Dermis microvascular lymphatic vessel endothelial cell (primary cell): ENCODE measurements around the gene CGB5. TPM values are rescaled to one million over a fixed set of nuclear protein-coding genes. Genes with fewer than 3 reads are reported as not detected.
"Not testable (repeated sequence)": the region's sequence is repeated elsewhere in the genome, so short reads cannot be mapped to it uniquely, and the experiment has no call there.

Experiments used
- DNase-seq, 2 donors: peaks; one replicate each; pipeline versions ENCODE4 v3.0.0 to v3.0.0-alpha.2; 2010; ENCODE audit warnings: low read depth in 2 of 2
- total RNA-seq: library from RNA; depleted of rRNA; stranded (reverse); fragments of >200 nt; gene quantifications from 2 replicates; pipeline ENCODE4 v1.2.1, GENCODE V29; 2014

CGB5 gene
- total RNA-seq, 1 donor from 2014 or later = not detected

DNA sequence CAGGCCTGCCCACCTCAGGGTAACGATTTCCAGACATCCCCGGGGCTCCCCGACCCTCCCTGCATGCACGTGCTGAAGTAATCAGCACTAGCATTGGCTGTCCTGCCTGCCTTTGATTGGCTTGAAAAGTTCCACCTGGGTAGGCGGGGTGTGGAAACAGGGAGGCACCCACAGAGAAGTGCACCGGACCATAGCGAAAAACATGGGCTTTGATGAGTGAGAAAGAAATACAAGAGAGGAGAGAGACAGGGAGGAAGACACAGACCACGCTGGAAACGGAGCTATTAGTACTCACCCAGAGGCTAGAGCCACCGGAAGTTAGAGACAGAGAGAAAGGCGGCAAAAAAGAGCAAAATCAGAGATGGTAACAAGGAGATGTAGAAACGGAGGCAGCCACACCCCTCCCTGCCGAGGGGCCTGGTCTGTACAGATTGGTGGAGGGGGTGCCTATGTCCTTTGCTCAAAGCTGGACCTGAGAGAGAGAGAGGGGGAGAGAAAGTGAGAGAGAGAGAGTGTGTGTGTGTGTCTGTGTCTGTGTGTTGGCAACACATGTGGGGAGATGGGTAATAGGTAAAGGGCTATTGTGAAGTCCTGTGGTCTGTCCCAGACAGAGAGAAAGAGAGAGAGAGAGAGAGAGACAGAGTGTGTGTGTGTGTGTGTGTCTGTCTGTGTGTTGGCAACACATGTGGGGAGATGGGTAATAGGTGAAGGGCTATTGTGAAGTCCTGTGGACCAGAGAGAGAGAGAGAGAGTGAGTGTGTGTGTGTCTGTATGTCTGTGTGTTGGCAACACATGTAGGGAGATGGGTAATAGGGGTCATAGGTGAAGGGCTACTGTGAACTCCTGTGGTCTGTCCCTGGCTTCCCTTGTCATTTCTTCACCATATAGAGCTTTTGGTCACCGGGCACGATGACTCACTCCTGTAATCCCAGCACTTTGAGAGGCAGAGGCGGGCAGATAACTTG is 22.4 kb upstream of the CGB5 start:
- DNase-seq = no peak

GRCh38 chr19:49022116-49022515 is 21.5 kb upstream of the CGB5 start:
- DNase-seq = no peak

DNA sequence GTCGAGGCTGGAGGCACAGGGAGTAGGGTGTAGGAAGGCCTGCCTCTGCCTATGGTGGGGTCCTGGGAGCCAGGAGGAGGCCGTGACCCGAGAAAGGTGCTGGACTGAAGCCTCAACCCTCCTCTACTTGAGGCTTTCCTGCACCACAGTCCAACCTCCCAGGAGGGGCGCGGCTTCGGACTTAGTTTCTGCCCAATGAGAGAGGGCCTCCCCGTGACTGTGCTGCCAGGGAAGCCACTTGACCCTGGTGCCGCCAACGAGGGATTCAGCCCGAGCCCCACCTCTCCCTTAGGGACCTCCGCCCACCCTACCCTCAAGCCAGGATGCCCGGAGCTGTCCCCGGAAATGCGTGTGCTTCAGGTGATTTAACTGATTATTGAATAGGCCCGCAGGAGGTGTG is 19.4 kb upstream of the CGB5 start, which contains the start of gene CGB3:
CGB3 (minus strand) TSS at position 101 of the 400 bp plus-strand sequence. CDS start 362 bp downstream, outside the sequence.
- DNase-seq = not testable (repeated sequence)

DNA sequence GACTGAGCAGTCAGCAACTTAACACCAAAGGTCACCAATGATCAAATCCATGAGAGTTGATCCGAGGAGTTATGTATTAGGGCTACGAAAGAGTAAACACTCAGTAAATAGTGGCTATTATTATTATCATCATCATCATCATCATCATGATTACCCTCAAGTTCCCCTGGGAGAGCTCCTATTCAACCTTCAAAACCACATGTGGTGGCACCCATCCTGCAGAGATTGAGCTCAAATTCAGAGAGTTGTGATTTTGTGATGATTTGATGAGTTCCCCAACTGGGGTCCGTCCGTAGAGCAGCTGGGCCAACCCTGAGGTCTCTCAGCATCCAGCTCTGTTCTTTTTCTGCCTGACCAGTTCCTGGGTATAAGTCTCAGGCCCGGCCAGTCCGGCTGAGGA is 18.6 kb upstream of the CGB5 start:
- DNase-seq = not testable (repeated sequence)

DNA sequence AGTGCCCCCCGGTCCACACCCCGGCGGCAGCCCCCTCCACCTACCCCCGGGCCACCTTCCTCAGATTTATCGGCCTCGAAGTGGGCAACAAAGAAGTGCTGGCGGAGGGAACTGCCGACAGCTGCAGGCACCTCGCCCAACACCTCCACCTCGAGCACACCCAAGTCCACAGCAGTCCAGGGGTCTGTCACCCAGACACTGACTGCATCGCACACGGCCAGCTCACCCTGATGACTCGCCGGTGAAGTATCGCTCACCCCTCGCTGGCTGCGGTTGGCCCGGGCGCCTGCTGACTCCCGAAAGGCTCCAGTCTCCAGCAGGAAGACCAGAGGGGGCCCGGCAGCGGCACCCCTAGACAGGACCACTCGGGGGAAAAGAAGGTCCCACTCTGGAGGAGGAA is 18.0 kb upstream of the CGB5 start:
- not testable (repeated sequence) for DNase-seq

DNA sequence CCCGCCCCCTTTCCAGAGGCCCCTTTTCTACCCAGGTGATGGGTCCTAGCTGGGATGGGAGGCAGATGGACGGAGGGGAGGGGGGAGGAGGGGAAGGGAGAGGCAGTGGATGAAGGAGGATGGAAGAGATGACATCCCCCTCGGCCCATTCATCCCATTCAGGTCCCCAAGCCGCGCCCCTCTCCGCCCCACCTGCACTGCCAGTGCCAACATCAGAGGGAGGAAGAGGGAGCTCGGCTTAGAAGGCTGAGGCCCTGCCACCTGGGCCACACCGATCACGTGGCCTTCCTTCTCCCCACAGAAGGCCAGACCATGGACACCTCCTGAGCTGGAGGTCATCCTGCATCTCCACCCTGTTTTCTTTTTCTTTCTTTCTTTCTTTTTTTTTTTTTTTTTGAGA is 15.0 kb upstream of the CGB5 start:
- not testable (repeated sequence) for DNase-seq

GRCh38 chr19:49029749-49030148 is 13.9 kb upstream of the CGB5 start:
- not testable (repeated sequence) for DNase-seq

DNA sequence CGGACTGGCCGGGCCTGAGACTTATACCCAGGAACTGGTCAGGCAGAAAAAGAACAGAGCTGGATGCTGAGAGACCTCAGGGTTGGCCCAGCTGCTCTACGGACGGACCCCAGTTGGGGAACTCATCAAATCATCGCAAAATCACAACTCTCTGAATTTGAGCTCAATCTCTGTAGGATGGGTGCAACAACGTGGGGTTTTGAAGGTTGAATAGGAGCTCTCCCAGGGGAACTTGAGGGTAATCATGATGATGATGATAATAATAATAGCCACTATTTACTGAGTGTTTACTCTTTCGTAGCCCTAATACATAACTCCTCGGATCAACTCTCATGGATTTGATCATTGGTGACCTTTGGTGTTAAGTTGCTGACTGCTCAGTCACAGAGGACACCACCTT is 13.3 kb upstream of the CGB5 start:
- not testable (repeated sequence) for DNase-seq

DNA sequence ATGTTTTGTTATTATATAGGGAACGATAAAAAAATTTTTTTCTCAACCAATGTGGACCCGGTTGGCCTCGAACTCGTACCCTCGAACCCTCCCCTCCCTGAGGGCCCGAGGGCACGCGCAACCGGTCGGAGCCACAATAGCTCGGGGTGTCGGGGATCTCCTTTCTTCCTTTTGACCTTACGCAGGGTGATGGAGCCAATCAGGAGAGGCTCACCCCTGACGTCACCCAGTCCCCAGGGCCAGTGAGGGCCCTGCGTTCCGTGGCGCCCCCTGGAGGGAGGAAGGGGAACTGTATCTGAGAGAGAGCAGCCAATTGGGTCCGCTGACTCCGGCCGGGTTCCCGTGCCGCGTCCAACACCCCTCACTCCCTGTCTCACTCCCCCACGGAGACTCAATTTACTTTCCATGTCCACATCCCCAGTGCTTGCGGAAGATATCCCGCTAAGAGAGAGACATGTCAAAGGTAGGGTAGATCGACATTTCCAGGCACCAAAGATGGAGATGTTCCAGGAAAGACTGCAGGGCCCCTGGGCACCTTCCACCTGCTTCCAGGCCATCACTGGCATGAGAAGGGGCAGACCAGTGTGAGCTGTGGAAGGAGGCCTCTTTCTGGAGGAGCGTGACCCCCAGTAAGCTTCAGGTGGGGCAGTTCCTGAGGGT is 11.9 kb upstream of the CGB5 start, which contains the start of gene CGB2:
CGB2 (plus strand) TSS at position 249 of the 660 bp plus-strand sequence; CDS start at position 455, 206 bp downstream.
- peak in 1 of 2 donors; percentile 24 for DNase-seq

GRCh38 chr19:49036815-49037214 is 6.8 kb upstream of the CGB5 start, which contains the start of gene CGB1:
Gene CGB1 (minus strand): TSS chr19:49036895. CDS start chr19:49036711, 184 bp downstream.
- DNase-seq = not testable (repeated sequence)

DNA sequence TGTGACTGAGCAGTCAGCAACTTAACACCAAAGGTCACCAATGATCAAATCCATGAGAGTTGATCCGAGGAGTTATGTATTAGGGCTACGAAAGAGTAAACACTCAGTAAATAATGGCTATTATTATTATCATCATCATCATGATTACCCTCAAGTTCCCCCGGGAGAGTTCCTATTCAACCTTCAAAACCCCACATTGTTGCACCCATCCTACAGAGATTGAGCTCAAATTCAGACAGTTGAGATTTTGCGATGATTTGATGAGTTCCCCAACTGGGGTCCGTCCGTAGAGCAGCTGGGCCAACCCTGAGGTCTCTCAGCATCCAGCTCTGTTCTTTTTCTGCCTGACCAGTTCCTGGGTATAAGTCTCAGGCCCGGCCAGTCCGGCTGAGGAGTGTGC is 5.5 kb upstream of the CGB5 start:
- not testable (repeated sequence) for DNase-seq

DNA sequence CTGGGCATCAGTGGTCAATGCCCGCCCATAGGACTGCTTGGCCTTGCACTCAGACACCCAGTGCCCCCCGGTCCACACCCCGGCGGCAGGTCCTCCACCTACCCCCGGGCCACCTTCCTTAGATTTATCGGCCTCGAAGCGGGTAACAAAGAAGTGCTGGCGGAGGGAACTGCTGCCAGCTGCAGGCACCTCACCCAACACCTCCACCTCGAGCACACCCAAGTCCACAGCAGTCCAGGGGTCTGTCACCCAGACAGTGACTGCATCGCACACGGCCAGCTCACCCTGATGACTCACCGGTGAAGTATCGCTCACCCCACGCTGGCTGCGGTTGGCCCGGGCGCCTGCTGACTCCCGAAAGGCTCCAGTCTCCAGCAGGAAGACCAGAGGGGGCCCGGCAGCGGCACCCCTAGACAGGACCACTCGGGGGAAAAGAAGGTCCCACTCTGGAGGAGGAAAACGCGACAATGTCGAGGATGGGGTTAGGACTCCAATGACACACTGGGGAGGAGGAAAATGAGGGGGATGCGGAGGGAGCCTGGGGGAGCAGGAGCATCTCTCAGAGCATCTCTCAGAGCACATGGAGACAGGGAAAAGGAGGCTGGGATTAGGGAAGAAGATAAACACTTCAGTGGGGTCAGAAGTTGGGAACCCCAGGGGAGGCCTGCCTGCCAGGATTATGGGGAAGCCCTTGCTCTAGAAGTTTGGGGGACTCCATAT is 4.9 kb upstream of the CGB5 start:
- not testable (repeated sequence) for DNase-seq

DNA sequence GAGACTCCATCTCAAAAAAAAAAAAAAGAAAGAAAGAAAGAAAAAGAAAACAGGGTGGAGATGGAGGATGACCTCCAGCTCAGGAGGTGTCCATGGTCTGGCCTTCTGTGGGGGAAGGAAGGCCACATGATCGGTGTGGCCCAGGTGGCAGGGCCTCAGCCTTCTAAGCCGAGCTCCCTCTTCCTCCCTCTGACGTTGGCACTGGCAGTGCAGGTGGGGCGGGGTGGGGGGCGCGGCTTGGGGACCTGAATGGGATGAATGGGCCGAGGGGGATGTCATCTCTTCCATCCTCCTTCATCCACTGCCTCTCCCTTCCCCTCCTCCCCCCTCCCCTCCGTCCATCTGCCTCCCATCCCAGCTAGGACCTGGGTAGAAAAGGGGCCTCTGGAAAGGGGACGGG is 3.9 kb upstream of the CGB5 start:
- not testable (repeated sequence) for DNase-seq

- DNase-seq = no peak
Measured at GRCh38 chr19:49042177-49042576, 1.5 kb upstream of the CGB5 start.

DNA sequence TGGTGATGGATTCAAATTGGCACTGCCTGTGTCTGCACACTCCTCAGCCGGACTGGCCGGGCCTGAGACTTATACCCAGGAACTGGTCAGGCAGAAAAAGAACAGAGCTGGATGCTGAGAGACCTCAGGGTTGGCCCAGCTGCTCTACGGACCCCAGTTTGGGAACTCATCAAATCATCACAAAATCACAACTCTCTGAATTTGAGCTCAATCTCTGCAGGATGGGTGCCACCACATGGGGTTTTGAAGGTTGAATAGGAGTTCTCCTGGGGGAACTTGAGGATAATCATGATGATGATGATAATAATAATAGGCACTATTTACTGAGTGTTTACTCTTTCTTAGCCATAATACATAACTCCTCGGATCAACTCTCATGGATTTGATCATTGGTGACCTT is 982 bp upstream of the CGB5 start:
- not testable (repeated sequence) for DNase-seq

- not testable (repeated sequence) for DNase-seq
Measured at GRCh38 chr19:49049011-49049410, 5.4 kb downstream of the CGB5 start, which contains the start of gene CGB8. Gene CGB8 (minus strand): TSS chr19:49049111. CDS start chr19:49048739, 372 bp downstream.

DNA sequence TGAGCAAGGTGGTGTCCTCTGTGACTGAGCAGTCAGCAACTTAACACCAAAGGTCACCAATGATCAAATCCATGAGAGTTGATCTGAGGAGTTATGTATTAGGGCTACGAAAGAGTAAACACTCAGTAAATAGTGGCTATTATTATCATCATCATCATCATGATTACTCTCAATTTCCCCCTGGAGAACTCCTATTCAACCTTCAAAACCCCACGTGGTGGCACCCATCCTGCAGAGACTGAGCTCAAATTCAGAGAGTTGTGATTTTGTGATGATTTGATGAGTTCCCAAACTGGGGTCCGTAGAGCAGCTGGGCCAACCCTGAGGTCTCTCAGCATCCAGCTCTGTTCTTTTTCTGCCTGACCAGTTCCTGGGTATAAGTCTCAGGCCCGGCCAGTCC is 6.2 kb downstream of the CGB5 start:
- not testable (repeated sequence) for DNase-seq

DNA sequence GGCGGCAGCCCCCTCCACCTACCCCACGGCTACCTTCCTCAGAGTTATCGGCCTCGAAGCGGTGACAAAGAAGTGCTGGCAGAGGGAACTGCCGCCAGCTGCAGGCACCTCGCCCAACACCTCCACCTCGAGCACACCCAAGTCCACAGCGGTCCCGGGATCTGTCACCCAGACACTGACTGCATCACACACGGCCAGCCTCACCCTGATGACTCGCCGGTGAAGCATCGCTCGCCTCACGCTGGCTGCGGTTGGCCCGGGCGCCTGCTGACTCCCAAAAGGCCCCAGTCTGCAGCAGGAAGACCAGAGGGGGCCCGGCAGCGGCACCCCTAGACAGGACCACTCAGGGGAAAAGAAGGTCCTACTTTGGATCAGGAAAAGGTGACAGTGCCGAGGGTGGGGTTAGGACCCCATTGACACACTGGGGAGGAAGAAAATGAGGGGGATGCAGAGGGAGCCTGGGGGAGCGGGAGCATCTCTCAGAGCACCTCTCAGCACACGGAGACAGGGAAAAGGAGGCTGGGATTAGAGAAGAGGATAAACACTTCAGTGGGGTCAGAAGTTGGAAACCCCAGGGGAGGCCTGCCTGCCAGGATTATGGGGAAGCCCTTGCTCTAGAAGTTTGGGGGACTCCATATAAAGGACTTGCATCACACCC is 6.9 kb downstream of the CGB5 start:
- not testable (repeated sequence) for DNase-seq

DNA sequence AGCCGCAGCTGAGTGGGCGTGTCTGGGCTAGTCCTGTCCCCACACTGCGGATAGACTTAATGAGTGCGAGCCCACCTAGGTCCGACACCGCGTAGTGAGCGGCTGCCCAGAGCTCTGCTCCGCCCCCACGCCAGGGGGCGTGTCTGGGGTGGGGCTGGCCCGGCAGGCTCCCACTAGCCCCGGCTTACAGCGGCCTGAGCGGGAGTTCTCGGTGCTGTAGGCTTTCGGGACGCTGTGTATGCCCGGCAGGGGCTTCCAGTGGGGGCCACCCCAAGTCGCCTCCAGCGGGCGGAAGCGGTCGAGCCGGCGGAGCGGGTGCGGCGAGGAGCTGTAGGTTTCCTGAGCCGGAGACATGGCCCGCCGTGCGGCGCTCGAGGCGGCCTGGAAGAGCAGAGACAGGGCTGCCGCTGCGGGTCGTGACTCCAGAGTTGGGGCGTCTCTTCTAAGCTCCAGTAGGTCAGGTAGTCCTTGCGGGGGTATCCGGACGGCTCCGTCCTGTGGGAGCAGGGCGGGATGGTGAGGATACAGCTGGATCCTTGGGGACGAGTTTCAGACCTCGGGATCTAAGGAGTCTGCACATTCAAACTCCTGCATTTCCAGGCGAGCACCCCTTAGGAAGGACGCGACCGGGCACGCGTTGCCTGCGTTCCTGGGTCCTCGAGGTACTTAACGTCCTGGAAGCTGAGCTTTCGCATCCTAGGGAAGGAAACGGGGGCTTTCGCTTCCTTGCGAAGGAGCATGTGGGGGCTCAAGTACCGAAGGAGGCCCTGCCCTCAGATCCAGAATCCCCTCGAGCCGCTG is 12.7 kb downstream of the CGB5 start:
- DNase-seq = peak in 1 of 2 donors; percentile 56
